ENCODE data around the gene DMRTC2. TPM values are rescaled to one million over a fixed set of nuclear protein-coding genes. Genes with fewer than 3 reads are reported as not detected.

Gene DMRTC2
- total and polyA plus RNA-seq, 4 donors: 0.03 TPM; not detected in 3

DNA sequence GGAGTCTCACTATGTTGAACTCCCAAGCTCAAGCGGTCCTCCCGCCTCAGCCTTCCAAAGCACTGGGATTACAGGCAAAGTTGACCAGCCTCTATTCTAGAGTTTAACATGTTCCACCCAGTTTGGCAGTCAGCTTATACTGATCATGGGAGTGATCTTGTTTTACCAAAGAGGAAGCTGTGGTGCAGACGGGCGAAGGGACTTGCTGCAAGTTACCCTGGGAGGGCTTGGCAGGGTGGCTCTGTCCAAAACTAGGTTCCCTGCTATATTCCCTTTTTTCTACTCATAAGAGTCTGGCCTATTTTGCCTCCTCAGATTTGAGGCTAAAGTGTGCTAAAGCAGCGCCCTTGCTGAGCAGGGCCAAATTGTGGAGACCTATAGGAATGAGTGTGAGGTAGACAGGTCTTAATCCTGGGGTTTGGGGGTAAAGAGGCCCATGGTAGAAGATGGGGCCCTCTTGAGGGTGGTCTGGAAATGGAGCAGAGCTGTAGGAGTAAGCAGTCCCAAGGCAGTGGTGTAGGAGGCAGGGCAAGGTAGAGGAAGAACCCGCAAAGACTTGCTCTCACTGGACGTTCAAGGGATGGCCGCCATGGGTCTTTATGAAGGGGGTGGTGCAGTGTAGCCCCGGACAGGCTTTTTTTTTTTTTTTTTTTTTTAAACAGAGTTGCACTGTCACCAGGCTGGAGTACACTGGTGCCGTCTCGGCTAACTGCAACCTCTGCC lies 18.5 kb downstream of the DMRTC2 start:
- ATAC-seq (ENCODE audit: insufficient read depth, low FRiP score): no peak
- Histone ChIP-seq H3K4me1 (ENCODE audit: control insufficient read depth in 5 of 5, insufficient read depth in 5 of 5, low read length in 5 of 5) (peaks cover 8 to 20% (median 12%) of the 10 kb centered on the region in 5 donors), H3K9me3 (ENCODE audit: control insufficient read depth in 4 of 4, insufficient read depth in 3 of 4, low read length in 3 of 4) (no peaks in the 10 kb centered on the region), H3K27ac (ENCODE audit: low read depth in 1 of 2, low read length in 1 of 2) (no peak overlapping the region), H3K9ac (ENCODE audit: insufficient read depth in 1 of 2, low read length in 2 of 2) (no peak overlapping the region), H3K36me3 (ENCODE audit: control insufficient read depth in 4 of 4, insufficient read depth in 4 of 4, low read length in 4 of 4) (peaks cover 18 to 38% (median 36%) of the 10 kb centered on the region in 4 donors), H3K4me3 (no peak overlapping the region), H3K27me3 (ENCODE audit: control insufficient read depth in 3 of 3, insufficient read depth in 3 of 3, low read length in 2 of 3) (no peaks in the 10 kb centered on the region)
- TF ChIP-seq, protein P1, sequence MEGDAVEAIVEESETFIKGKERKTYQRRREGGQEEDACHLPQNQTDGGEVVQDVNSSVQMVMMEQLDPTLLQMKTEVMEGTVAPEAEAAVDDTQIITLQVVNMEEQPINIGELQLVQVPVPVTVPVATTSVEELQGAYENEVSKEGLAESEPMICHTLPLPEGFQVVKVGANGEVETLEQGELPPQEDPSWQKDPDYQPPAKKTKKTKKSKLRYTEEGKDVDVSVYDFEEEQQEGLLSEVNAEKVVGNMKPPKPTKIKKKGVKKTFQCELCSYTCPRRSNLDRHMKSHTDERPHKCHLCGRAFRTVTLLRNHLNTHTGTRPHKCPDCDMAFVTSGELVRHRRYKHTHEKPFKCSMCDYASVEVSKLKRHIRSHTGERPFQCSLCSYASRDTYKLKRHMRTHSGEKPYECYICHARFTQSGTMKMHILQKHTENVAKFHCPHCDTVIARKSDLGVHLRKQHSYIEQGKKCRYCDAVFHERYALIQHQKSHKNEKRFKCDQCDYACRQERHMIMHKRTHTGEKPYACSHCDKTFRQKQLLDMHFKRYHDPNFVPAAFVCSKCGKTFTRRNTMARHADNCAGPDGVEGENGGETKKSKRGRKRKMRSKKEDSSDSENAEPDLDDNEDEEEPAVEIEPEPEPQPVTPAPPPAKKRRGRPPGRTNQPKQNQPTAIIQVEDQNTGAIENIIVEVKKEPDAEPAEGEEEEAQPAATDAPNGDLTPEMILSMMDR (IDR thresholded peaks at IDR 0.05; ENCODE audit: control extremely low read depth, extremely low read depth): no peak
- 77 to 83% methylated on average over 11 of the region's 11 CpGs for WGBS, 2 donors
- DNase-seq: no peak

DNA sequence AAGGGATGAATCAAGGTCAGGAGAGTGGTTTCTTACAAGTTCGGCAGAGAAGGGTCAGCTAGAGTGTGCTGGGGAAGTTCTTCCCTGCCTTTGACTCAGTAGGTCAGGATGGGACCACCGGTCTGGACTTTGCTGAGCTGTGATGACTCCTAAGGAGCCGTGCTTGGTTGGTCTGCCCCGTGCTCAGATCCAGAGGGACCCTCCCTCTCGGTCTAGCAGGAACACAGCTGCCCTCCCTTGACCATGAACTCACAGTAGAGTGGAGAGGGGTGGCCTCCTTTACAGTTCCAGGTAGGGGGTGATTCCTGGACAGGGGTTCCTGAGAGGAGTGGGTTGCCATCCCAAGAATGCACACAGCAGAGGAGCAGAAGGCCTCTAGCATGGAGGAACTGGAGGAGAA lies 19.5 kb downstream of the DMRTC2 start:
- peaks cover 8 to 17% (median 12%) of the 10 kb centered on the region in 5 donors for H3K4me1 ChIP-seq (ENCODE audit: control insufficient read depth in 5 of 5, insufficient read depth in 5 of 5, low read length in 5 of 5)
- H3K9me3 ChIP-seq (ENCODE audit: control insufficient read depth in 4 of 4, insufficient read depth in 3 of 4, low read length in 3 of 4): no peaks in the 10 kb centered on the region
- peaks cover 26 to 45% (median 37%) of the 10 kb centered on the region in 4 donors for H3K36me3 ChIP-seq (ENCODE audit: control insufficient read depth in 4 of 4, insufficient read depth in 4 of 4, low read length in 4 of 4)
- H3K9ac ChIP-seq (ENCODE audit: insufficient read depth in 1 of 2, low read length in 2 of 2): no peak overlapping the region
- 90 to 94% methylated on average over 5 of the region's 5 CpGs for WGBS, 2 donors
- ATAC-seq (ENCODE audit: insufficient read depth, low FRiP score): no peak
- TF ChIP-seq, protein P1 (IDR thresholded peaks at IDR 0.05; ENCODE audit: control extremely low read depth, extremely low read depth): no peak
- H3K27me3 ChIP-seq (ENCODE audit: control insufficient read depth in 3 of 3, insufficient read depth in 3 of 3, low read length in 2 of 3): no peaks in the 10 kb centered on the region
- no peak overlapping the region for H3K4me3 ChIP-seq
- H3K27ac ChIP-seq (ENCODE audit: low read depth in 1 of 2, low read length in 1 of 2): no peak overlapping the region
- no peak for DNase-seq

DNA sequence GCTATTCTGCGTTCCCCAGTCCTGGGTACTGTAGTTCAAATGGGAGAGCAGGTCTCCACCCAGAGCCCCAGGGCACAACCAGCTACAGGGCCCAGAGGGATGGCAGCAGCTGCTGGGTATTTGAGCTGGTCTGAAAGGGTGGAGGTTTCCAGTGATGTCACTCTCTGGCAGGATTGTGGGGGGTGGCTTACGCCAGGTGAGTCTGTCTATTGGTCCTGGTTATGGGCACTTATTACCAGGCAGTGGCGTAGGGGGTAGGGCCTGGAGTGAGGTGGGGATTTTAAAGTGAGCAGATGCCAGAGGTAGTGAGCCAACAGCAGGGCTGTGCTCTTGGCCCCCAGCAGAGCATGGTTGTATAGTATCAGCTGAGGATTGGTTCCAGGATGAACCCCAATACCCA lies 21.4 kb downstream of the DMRTC2 start:
- H3K36me3 ChIP-seq (ENCODE audit: control insufficient read depth in 4 of 4, insufficient read depth in 4 of 4, low read length in 4 of 4): peaks cover 31 to 60% (median 36%) of the 10 kb centered on the region in 4 donors
- H3K9ac ChIP-seq (ENCODE audit: insufficient read depth in 1 of 2, low read length in 2 of 2): no peak overlapping the region
- H3K4me1 ChIP-seq (ENCODE audit: control insufficient read depth in 5 of 5, insufficient read depth in 5 of 5, low read length in 5 of 5): peaks cover 3 to 15% (median 7%) of the 10 kb centered on the region in 5 donors
- TF ChIP-seq, protein P1 (IDR thresholded peaks at IDR 0.05; ENCODE audit: control extremely low read depth, extremely low read depth): no peak
- DNase-seq (no peak), ATAC-seq (ENCODE audit: insufficient read depth, low FRiP score) (no peak)
- 89 to 94% methylated on average over 3 of the region's 3 CpGs for WGBS, 2 donors
- H3K27me3 ChIP-seq (ENCODE audit: control insufficient read depth in 3 of 3, insufficient read depth in 3 of 3, low read length in 2 of 3): no peaks in the 10 kb centered on the region
- H3K9me3 ChIP-seq (ENCODE audit: control insufficient read depth in 4 of 4, insufficient read depth in 3 of 4, low read length in 3 of 4): no peaks in the 10 kb centered on the region
- no peak overlapping the region for H3K4me3 ChIP-seq
- H3K27ac ChIP-seq (ENCODE audit: low read depth in 1 of 2, low read length in 1 of 2): no peak overlapping the region
